Stomach (tissue), 9 donors: ENCODE measurements around the gene TBCD. TPM values are rescaled to one million over a fixed set of nuclear protein-coding genes. Genes with fewer than 3 reads are reported as not detected.
A peak's percentile ranks its signal among the peaks of the same experiment; 100 is the strongest.

Experiments used
- DNase-seq, 2 donors: peaks; one replicate each; pipeline versions ENCODE4 v3.0.0 to v3.0.0-alpha.2; 2013 to 2019
- H3K27ac ChIP-seq, 5 donors: fragments of 200-600 bp in 4 of 5; sonication (generic) in 4 of 5; one replicate each; pipeline ENCODE4 v1.5.1; 2013 to 2019; ENCODE audit warnings: mild to moderate bottlenecking in 1 of 5, moderate library complexity in 1 of 5
- H3K27me3 ChIP-seq, 3 donors: fragments of 200-600 bp; sonication (generic); one replicate each; pipeline ENCODE4 v1.5.1; 2017 to 2019; ENCODE audit warnings: mixed run types in 1 of 3
- H3K36me3 ChIP-seq, 4 donors: fragments of 200-600 bp; sonication (generic); 1 replicate in 3 of 4; 2 replicates in 1 of 4; pipeline ENCODE4 v1.5.1; 2016 to 2019
- H3K4me1 ChIP-seq, 4 donors: fragments of 200-600 bp; sonication (generic); one replicate each; pipeline ENCODE4 v1.5.1; 2016 to 2019
- H3K4me3 ChIP-seq, 4 donors: fragments of 200-600 bp; sonication (generic) in 3 of 4; one replicate each; pipeline ENCODE4 v1.5.1; 2016 to 2019; ENCODE audit warnings: mild to moderate bottlenecking in 1 of 4
- H3K9me3 ChIP-seq, 4 donors: fragments of 200-600 bp; sonication (generic); one replicate each; pipeline ENCODE4 v1.5.1; 2016 to 2019
- CTCF ChIP-seq, 7 experiments: fragments of 450-650 bp in 4 of 7; fragments of 200-600 bp in 3 of 7; sonication (generic) in 3 of 7; IDR thresholded peaks; one replicate each; pipeline ENCODE4 v1.5.1; 2016 to 2019; ENCODE audit warnings: antibody characterized with exemption in 7 of 7, control low read depth in 2 of 7, mild to moderate bottlenecking in 1 of 7
- EP300 ChIP-seq: sonication (generic); formaldehyde crosslinking; IDR thresholded peaks from one replicate; pipeline ENCODE4 v1.6.1; 2017; ENCODE audit warnings: antibody characterized with exemption
- POLR2A ChIP-seq, 4 donors: fragments of 450-650 bp; IDR thresholded peaks; one replicate each; pipeline ENCODE4 v1.6.1; 2016; ENCODE audit warnings: antibody characterized with exemption in 4 of 4, control low read depth in 2 of 4, mild to moderate bottlenecking in 1 of 4, moderate library complexity in 1 of 4
- POLR2AphosphoS5 ChIP-seq, 3 donors: sonication (generic); formaldehyde crosslinking; IDR thresholded peaks; one replicate each; pipeline ENCODE4 v1.6.1; 2016; ENCODE audit warnings: antibody characterized with exemption in 3 of 3
- WGBS, 5 donors: extraction: QIAGEN DNeasy Blood & Tissue Kit in 3 of 5; methylation state at CpG; one replicate each; pipeline versions ENCODE4 v1.1.5 to v1.1.7; 2013 to 2018; 5-methylcytosine and 5-hydroxymethylcytosine counted together
- intact Hi-C: fragments of 100-400 bp; cut with DNase I; formaldehyde crosslinking; loops from one replicate; pipeline ENCODE4 v1.15.1; 2023; ENCODE audit warnings: low total_unique reads
- polyA plus RNA-seq, 3 donors: library from polyadenylated mRNA; stranded (reverse); fragments of 200-250 nt; gene quantifications; one replicate each; pipeline ENCODE4 v1.2.3, GENCODE V29; 2013
- total RNA-seq, 5 donors: library from RNA; depleted of rRNA; stranded (reverse); fragments of >200 nt; gene quantifications; one replicate each; pipeline versions ENCODE4 v1.1.0 to v1.2.3, GENCODE V29; 2014 to 2016
- donor health status: healthy with polysubstance abuse.
- donor health status: Bipolar disorder and iron deficiency.
- donor health status: healthy.

TBCD gene
- total and polyA plus RNA-seq, 8 donors = 51.2 to 155 (median 101) TPM

GRCh38 chr17:82956726-82957468 lies 205.0 kb downstream of the TBCD start:
- Histone ChIP-seq H3K9me3 (peaks cover 0 to 45% (median 15%) of the 10 kb centered on the region in 4 donors), H3K4me3 (no peak overlapping the region), H3K27me3 (no peaks in the 10 kb centered on the region), H3K4me1 (no peaks in the 10 kb centered on the region), H3K36me3 (peaks cover 0 to 18% (median under 1%) of the 10 kb centered on the region in 4 donors), H3K27ac (no peak overlapping the region)
- intact Hi-C loops = no loop called here
- no peak for TF ChIP-seq POLR2AphosphoS5 (IDR thresholded peaks at IDR 0.05)
- no peak for TF ChIP-seq EP300
- no peak for TF ChIP-seq POLR2A (IDR thresholded peaks at IDR 0.05)
- TF ChIP-seq CTCF (IDR thresholded peaks at IDR 0.05) = no peak
- 88 to 97% (median 96%) methylated on average over 24 to 33 of the region's 33 CpGs for WGBS, 5 donors
- peak in 1 of 2 donors; percentile 17 for DNase-seq

GRCh38 chr17:82957469-82957795 lies 205.6 kb downstream of the TBCD start:
- Histone ChIP-seq H3K27ac (no peak overlapping the region), H3K4me3 (no peak overlapping the region), H3K36me3 (peaks cover 0 to 15% (median 0%) of the 10 kb centered on the region in 4 donors), H3K9me3 (peaks cover 0 to 40% (median 14%) of the 10 kb centered on the region in 4 donors), H3K4me1 (no peaks in the 10 kb centered on the region), H3K27me3 (no peaks in the 10 kb centered on the region)
- WGBS, 5 donors = 87 to 94% (median 88%) methylated on average over 7 to 8 of the region's 8 CpGs
- intact Hi-C loops = no loop called here
- TF ChIP-seq POLR2A (IDR thresholded peaks at IDR 0.05) (no peak), POLR2AphosphoS5 (IDR thresholded peaks at IDR 0.05) (no peak), EP300 (no peak), CTCF (IDR thresholded peaks at IDR 0.05) (no peak)
- peak in 1 of 2 donors; percentile 22 for DNase-seq

GRCh38 chr17:82957961-82958561 lies 206.2 kb downstream of the TBCD start:
- WGBS, 5 donors = 86 to 91% (median 89%) methylated on average over 21 to 30 of the region's 30 CpGs
- Histone ChIP-seq H3K27ac (no peak overlapping the region), H3K4me1 (peaks cover 0 to 5% (median 4%) of the 10 kb centered on the region in 4 donors), H3K36me3 (peaks cover 0 to 15% (median 0%) of the 10 kb centered on the region in 4 donors), H3K27me3 (no peaks in the 10 kb centered on the region), H3K4me3 (no peak overlapping the region), H3K9me3 (peaks cover 0 to 34% (median 11%) of the 10 kb centered on the region in 4 donors)
- no peak for TF ChIP-seq POLR2A (IDR thresholded peaks at IDR 0.05)
- TF ChIP-seq EP300 = no peak
- TF ChIP-seq POLR2AphosphoS5 (IDR thresholded peaks at IDR 0.05) = no peak
- TF ChIP-seq CTCF (IDR thresholded peaks at IDR 0.05) = no peak
- intact Hi-C loops = no loop called here
- DNase-seq = peak in 1 of 2 donors; percentile 22

GRCh38 chr17:82959242-82959930 lies 207.5 kb downstream of the TBCD start:
- H3K27ac ChIP-seq = no peak overlapping the region
- no peak for TF ChIP-seq CTCF (IDR thresholded peaks at IDR 0.05)
- no peak for TF ChIP-seq POLR2AphosphoS5 (IDR thresholded peaks at IDR 0.05)
- no peak for TF ChIP-seq POLR2A (IDR thresholded peaks at IDR 0.05)
- TF ChIP-seq EP300 = no peak
- intact Hi-C loops = no loop called here
- H3K4me3 ChIP-seq = no peak overlapping the region
- H3K27me3 ChIP-seq = no peaks in the 10 kb centered on the region
- peaks cover 0 to 11% (median 10%) of the 10 kb centered on the region in 4 donors for H3K4me1 ChIP-seq
- H3K9me3 ChIP-seq = peaks cover 0 to 20% (median 5%) of the 10 kb centered on the region in 4 donors
- WGBS, 5 donors = 89 to 94% (median 93%) methylated on average over 28 of the region's 28 CpGs
- peaks cover 0 to 15% (median 0%) of the 10 kb centered on the region in 4 donors for H3K36me3 ChIP-seq
- peak in 1 of 2 donors; percentile 14 for DNase-seq
